Lung (tissue), 12 donors: ENCODE measurements around the gene ZMAT5. TPM values are rescaled to one million over a fixed set of nuclear protein-coding genes. Genes with fewer than 3 reads are reported as not detected.

ENCODE experiments used
- ATAC-seq: fragments of 200-7000 bp; cut with Tn5 transposase; one replicate; pipeline ENCODE4 v1.9.1; 2020; ENCODE audit warnings: moderate number of reproducible peaks; ENCODE audit not compliant: insufficient read depth, low FRiP score
- DNase-seq, 3 donors: peaks; one replicate each; pipeline ENCODE4 v3.0.0-alpha.2; 2013 to 2017
- H3K27ac ChIP-seq, 2 donors: one replicate each; pipeline ENCODE4 v1.5.1; 2013; ENCODE audit warnings: mild to moderate bottlenecking in 2 of 2, moderate library complexity in 2 of 2, control low read depth in 1 of 2, inconsistent platforms in 1 of 2, low read depth in 1 of 2, low read length in 1 of 2
- H3K27me3 ChIP-seq, 3 donors: one replicate each; pipeline ENCODE4 v1.5.1; 2013; ENCODE audit warnings: low read length in 2 of 3; ENCODE audit not compliant: control insufficient read depth in 3 of 3, insufficient read depth in 3 of 3
- H3K36me3 ChIP-seq, 4 donors: one replicate each; pipeline ENCODE4 v1.5.1; 2013; ENCODE audit warnings: low read length in 4 of 4, mild to moderate bottlenecking in 1 of 4, moderate library complexity in 1 of 4; ENCODE audit not compliant: control insufficient read depth in 4 of 4, insufficient read depth in 4 of 4
- H3K4me1 ChIP-seq, 5 donors: one replicate each; pipeline ENCODE4 v1.5.1; 2013; ENCODE audit warnings: low read length in 5 of 5, mild to moderate bottlenecking in 2 of 5, moderate library complexity in 1 of 5; ENCODE audit not compliant: control insufficient read depth in 5 of 5, insufficient read depth in 5 of 5
- H3K4me3 ChIP-seq: one replicate; pipeline ENCODE4 v1.5.1; 2013; ENCODE audit warnings: mild to moderate bottlenecking, control low read depth, moderate library complexity
- H3K9ac ChIP-seq, 2 donors: one replicate each; pipeline ENCODE4 v1.5.1; 2013; ENCODE audit warnings: low read length in 2 of 2, control low read depth in 1 of 2; ENCODE audit not compliant: insufficient read depth in 1 of 2
- H3K9me3 ChIP-seq, 4 donors: one replicate each; pipeline ENCODE4 v1.5.1; 2013; ENCODE audit warnings: low read length in 3 of 4, mild to moderate bottlenecking in 1 of 4, moderate library complexity in 1 of 4; ENCODE audit not compliant: control insufficient read depth in 4 of 4, insufficient read depth in 3 of 4
- WGBS, 2 donors: extraction: QIAGEN DNeasy Blood & Tissue Kit; methylation state at CpG; one replicate each; pipeline ENCODE4 v1.1.7; 2013; 5-methylcytosine and 5-hydroxymethylcytosine counted together
- polyA plus RNA-seq, 2 donors: library from polyadenylated mRNA; stranded (reverse); fragments of 200-250 nt; gene quantifications; one replicate each; pipeline ENCODE4 v1.2.1, GENCODE V29; 2013
- total RNA-seq, 2 donors: library from RNA; depleted of rRNA in 1 of 2; stranded (reverse); fragments of >200 nt in 1 of 2; gene quantifications; one replicate each; pipeline ENCODE4 v1.2.1, GENCODE V29; 2014 to 2021
- TF ChIP-seq, protein P1 (sequence below): IDR thresholded peaks from 2 replicates; pipeline ENCODE4 v1.5.1; 2012; ENCODE audit warnings: mild to moderate bottlenecking; ENCODE audit errors: control extremely low read depth, extremely low read depth
- donor health status: control.
- donor health status: control.
- donor health status: Bipolar disorder and iron deficiency.
- donor health status: healthy.
- donor health status: DM: yes; HTN: yes; CAD: no.

ZMAT5 gene
- total and polyA plus RNA-seq, 4 donors, result 11.2 to 32.5 (median 25.4) TPM

- peaks cover 0 to 4% (median 0%) of the 10 kb centered on the region in 5 donors for H3K4me1 ChIP-seq
- peaks cover 0 to 2% (median 0%) of the 10 kb centered on the region in 4 donors for H3K9me3 ChIP-seq
- no peak overlapping the region for H3K4me3 ChIP-seq
- 6 to 8% methylated on average over 38 to 53 of the region's 53 CpGs for WGBS, 2 donors
- H3K27me3 ChIP-seq, result peaks cover 0 to 42% (median 9%) of the 10 kb centered on the region in 3 donors
- H3K9ac ChIP-seq, result no peak overlapping the region
- TF ChIP-seq, protein P1, sequence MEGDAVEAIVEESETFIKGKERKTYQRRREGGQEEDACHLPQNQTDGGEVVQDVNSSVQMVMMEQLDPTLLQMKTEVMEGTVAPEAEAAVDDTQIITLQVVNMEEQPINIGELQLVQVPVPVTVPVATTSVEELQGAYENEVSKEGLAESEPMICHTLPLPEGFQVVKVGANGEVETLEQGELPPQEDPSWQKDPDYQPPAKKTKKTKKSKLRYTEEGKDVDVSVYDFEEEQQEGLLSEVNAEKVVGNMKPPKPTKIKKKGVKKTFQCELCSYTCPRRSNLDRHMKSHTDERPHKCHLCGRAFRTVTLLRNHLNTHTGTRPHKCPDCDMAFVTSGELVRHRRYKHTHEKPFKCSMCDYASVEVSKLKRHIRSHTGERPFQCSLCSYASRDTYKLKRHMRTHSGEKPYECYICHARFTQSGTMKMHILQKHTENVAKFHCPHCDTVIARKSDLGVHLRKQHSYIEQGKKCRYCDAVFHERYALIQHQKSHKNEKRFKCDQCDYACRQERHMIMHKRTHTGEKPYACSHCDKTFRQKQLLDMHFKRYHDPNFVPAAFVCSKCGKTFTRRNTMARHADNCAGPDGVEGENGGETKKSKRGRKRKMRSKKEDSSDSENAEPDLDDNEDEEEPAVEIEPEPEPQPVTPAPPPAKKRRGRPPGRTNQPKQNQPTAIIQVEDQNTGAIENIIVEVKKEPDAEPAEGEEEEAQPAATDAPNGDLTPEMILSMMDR, result no peak
- H3K36me3 ChIP-seq, result no peaks in the 10 kb centered on the region
- ATAC-seq, result no peak
- DNase-seq, result no peak
- no peak overlapping the region for H3K27ac ChIP-seq
Observed at GRCh38 chr22:29720811-29721323, 45.9 kb downstream of the ZMAT5 start.

GRCh38 chr22:29719899-29720645, 46.7 kb downstream of the ZMAT5 start, which contains the start of gene CABP7:
CABP7 (plus strand) TSS chr22:29720003; CDS start chr22:29720425, 422 bp downstream.
- Histone ChIP-seq H3K9ac (no peak within 1 kb of the TSS), H3K4me1 (peaks cover 0 to 4% (median 0%) of the 10 kb centered on the region in 5 donors), H3K27me3 (peaks cover 0 to 42% (median 9%) of the 10 kb centered on the region in 3 donors), H3K36me3 (no peaks in the 10 kb centered on the region), H3K27ac (no peak within 1 kb of the TSS), H3K4me3 (no peak within 1 kb of the TSS), H3K9me3 (peaks cover 0 to 4% (median 0%) of the 10 kb centered on the region in 4 donors)
- WGBS, 2 donors, result 0 to 2% methylated on average over 29 to 115 of the region's 115 CpGs
- ATAC-seq (no peak), DNase-seq (no peak)
- TF ChIP-seq, protein P1, result no peak

- ATAC-seq, result no peak
- no peaks in the 10 kb centered on the region for H3K36me3 ChIP-seq
- no peak overlapping the region for H3K4me3 ChIP-seq
- no peak overlapping the region for H3K27ac ChIP-seq
- TF ChIP-seq, protein P1, result no peak
- peaks cover 0 to 41% (median 9%) of the 10 kb centered on the region in 3 donors for H3K27me3 ChIP-seq
- peaks cover 0 to 4% (median 0%) of the 10 kb centered on the region in 5 donors for H3K4me1 ChIP-seq
- WGBS, 2 donors, result 40 to 46% methylated on average over 23 to 24 of the region's 24 CpGs
- H3K9me3 ChIP-seq, result peaks cover 0 to 4% (median 0%) of the 10 kb centered on the region in 4 donors
- H3K9ac ChIP-seq, result no peak overlapping the region
- no peak for DNase-seq
Observed at GRCh38 chr22:29718949-29719898, 47.6 kb downstream of the ZMAT5 start.
